Measurements from ENCODE around the gene EPB41.
"Not testable (repeated sequence)": the region's sequence is repeated elsewhere in the genome, so short reads cannot be mapped to it uniquely, and the experiment has no call there.

Gene EPB41

DNA sequence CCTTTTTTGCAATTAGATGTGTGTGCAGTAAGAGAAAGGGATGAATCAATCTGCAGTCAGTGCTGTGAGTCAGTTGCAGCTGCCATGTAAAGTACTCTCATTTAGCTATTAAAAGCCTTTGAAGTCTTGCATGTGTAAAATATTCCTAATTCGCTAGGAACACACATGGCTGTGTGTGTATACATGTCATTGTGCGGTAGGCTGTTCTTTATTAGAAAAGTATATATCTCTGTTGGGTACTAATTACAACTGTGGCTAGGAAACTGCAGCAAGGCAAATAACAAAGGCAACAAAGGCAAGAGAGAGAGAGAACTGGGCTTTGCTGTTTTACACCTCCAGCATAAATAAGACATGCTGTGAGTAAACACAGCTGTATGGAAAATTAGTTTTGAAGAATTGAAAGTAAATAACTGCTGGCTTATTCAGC lies 41.7 kb downstream of the EPB41 start:
- no peak overlapping the region for H3K27ac ChIP-seq (ENCODE audit: extremely low read depth, low read depth, low read length)
- H3K4me3 ChIP-seq (ENCODE audit: low read depth, low read length): no peak overlapping the region
- H3K4me1 ChIP-seq (ENCODE audit: control insufficient read depth, insufficient read depth, low read length): no peaks in the 10 kb centered on the region
- no peaks in the 10 kb centered on the region for H3K36me3 ChIP-seq (ENCODE audit: control insufficient read depth in 2 of 2, insufficient read depth in 1 of 2, low read length in 2 of 2)
- H3K9me3 ChIP-seq (ENCODE audit: control insufficient read depth, insufficient read depth, low read depth, low read length): no peaks in the 10 kb centered on the region
- ChIA-PET POLR2A (no interaction called here), CTCF (no interaction called here)
- TF ChIP-seq, protein P1, sequence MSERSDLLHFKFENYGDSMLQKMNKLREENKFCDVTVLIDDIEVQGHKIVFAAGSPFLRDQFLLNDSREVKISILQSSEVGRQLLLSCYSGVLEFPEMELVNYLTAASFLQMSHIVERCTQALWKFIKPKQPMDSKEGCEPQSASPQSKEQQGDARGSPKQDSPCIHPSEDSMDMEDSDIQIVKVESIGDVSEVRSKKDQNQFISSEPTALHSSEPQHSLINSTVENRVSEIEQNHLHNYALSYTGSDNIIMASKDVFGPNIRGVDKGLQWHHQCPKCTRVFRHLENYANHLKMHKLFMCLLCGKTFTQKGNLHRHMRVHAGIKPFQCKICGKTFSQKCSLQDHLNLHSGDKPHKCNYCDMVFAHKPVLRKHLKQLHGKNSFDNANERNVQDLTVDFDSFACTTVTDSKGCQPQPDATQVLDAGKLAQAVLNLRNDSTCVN (tag by site-specific recombination; optimal IDR thresholded peaks at IDR 0.05): no peak
- no peak for TF ChIP-seq ZNF221 (tag by site-specific recombination; IDR thresholded peaks at IDR 0.05; ENCODE audit: borderline replicate concordance)
- no peak for TF ChIP-seq ZFHX2 (tag by site-specific recombination; conservative IDR thresholded peaks at IDR 0.05)
- TF ChIP-seq ZSCAN23 (tag by site-specific recombination; IDR thresholded peaks at IDR 0.05): no peak
- no peak for TF ChIP-seq OSR2 (tag by site-specific recombination; IDR thresholded peaks at IDR 0.05)
- peak; percentile 17 for TF ChIP-seq SP7 (tag by site-specific recombination; IDR thresholded peaks at IDR 0.05)
- TF ChIP-seq ZNF350 (tag by site-specific recombination; IDR thresholded peaks at IDR 0.05): no peak
- TF ChIP-seq, protein P2, sequence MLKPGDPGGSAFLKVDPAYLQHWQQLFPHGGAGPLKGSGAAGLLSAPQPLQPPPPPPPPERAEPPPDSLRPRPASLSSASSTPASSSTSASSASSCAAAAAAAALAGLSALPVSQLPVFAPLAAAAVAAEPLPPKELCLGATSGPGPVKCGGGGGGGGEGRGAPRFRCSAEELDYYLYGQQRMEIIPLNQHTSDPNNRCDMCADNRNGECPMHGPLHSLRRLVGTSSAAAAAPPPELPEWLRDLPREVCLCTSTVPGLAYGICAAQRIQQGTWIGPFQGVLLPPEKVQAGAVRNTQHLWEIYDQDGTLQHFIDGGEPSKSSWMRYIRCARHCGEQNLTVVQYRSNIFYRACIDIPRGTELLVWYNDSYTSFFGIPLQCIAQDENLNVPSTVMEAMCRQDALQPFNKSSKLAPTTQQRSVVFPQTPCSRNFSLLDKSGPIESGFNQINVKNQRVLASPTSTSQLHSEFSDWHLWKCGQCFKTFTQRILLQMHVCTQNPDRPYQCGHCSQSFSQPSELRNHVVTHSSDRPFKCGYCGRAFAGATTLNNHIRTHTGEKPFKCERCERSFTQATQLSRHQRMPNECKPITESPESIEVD (tag by site-specific recombination; IDR thresholded peaks at IDR 0.05): peak; percentile 87
- TF ChIP-seq, protein P3, sequence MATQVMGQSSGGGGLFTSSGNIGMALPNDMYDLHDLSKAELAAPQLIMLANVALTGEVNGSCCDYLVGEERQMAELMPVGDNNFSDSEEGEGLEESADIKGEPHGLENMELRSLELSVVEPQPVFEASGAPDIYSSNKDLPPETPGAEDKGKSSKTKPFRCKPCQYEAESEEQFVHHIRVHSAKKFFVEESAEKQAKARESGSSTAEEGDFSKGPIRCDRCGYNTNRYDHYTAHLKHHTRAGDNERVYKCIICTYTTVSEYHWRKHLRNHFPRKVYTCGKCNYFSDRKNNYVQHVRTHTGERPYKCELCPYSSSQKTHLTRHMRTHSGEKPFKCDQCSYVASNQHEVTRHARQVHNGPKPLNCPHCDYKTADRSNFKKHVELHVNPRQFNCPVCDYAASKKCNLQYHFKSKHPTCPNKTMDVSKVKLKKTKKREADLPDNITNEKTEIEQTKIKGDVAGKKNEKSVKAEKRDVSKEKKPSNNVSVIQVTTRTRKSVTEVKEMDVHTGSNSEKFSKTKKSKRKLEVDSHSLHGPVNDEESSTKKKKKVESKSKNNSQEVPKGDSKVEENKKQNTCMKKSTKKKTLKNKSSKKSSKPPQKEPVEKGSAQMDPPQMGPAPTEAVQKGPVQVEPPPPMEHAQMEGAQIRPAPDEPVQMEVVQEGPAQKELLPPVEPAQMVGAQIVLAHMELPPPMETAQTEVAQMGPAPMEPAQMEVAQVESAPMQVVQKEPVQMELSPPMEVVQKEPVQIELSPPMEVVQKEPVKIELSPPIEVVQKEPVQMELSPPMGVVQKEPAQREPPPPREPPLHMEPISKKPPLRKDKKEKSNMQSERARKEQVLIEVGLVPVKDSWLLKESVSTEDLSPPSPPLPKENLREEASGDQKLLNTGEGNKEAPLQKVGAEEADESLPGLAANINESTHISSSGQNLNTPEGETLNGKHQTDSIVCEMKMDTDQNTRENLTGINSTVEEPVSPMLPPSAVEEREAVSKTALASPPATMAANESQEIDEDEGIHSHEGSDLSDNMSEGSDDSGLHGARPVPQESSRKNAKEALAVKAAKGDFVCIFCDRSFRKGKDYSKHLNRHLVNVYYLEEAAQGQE (tag by site-specific recombination; IDR thresholded peaks at IDR 0.05): no peak
- no peak for TF ChIP-seq IKZF3 (tag by site-specific recombination; IDR thresholded peaks at IDR 0.05)
- TF ChIP-seq SETDB1 (IDR thresholded peaks at IDR 0.05; ENCODE audit: insufficient read length, low read length): no peak
- no peak for TF ChIP-seq HOXC10 (CRISPR knock-in tag; IDR thresholded peaks at IDR 0.05)
- TF ChIP-seq ZNF266 (tag by site-specific recombination; IDR thresholded peaks at IDR 0.05; ENCODE audit: low read depth): no peak

DNA sequence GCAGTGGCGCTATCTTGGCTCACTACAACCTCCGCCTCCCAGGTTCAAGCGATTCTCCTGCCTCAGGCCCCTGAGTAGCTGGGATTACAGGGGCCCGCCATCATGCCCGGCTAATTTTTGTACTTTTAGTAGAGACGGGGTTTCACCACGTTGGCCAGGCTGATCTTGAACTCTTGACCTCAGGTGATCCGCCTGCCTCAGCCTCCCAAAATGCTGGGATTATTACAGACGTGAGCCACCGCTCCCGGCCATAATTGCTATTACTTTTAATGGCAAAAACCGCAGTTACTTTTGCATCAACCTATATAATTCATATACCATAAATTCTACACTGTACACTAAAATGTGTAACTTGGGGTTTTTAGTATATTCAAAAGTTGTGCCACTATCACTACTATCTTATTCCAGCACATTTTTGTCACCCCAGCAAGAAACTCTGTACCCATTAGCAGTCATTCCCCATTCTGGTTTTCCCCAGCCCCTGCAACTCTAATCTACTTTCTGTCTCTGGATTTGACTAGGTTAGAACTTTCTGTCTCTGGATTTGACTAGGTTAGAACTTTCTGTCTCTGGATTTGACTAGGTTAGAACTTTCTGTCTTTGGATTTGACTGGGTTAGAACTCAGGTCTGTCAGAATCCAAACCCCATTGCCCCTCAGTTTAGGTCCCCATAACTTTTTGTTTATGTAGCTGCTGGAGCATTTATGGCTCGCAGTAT lies 47.9 kb downstream of the EPB41 start:
- H3K9me3 ChIP-seq (ENCODE audit: control insufficient read depth, insufficient read depth, low read depth, low read length); H3K36me3 ChIP-seq (ENCODE audit: control insufficient read depth in 2 of 2, insufficient read depth in 1 of 2, low read length in 2 of 2); H3K4me3 ChIP-seq (ENCODE audit: low read depth, low read length); H3K27ac ChIP-seq (ENCODE audit: extremely low read depth, low read depth, low read length); H3K4me1 ChIP-seq (ENCODE audit: control insufficient read depth, insufficient read depth, low read length); POLR2A ChIA-PET: not testable (repeated sequence)
- CTCF ChIA-PET: interaction anchor here (0.9 kb wide), 1 partner anchor 12 kb away, joined by 3 read pairs; no protein-coding TSS in a partner anchor

DNA sequence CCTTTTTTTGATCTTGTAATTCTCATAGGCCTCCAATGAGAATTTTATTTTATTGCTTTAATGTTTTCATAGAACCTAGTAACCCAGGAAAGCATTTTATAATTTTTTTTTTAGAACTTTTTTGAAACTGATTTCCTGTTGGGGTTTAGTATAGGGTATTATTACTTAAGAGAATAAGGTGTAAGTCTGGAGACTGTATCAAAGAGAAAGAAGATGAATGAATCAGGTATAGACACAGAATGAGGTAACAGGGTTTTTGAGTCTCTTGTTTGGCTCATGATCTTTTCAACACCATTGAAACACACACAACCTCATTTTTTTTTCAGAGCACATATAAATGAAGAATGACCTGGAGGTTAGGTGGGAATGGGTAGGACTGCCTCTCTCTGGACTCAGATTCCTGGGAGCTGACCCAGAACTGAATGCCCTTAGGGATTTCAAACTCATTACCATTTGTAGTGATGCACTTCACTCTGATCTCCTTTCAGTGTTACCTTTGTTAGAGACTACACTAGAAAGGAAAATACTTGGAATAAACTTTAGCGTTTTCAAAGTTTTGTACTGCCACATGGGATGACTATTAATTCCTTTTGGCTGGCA lies 51.0 kb downstream of the EPB41 start:
- ChIA-PET CTCF (interaction anchor here (0.6 kb wide), 1 partner anchor 161 kb away, joined by 5 read pairs; no protein-coding TSS in a partner anchor), POLR2A (interaction anchor here (0.9 kb wide), 1 partner anchor 51 kb away, joined by 3 read pairs; the partner anchor contains the start of gene EPB41)
- H3K4me1 ChIP-seq (ENCODE audit: control insufficient read depth, insufficient read depth, low read length): no peaks in the 10 kb centered on the region
- no peak overlapping the region for H3K4me3 ChIP-seq (ENCODE audit: low read depth, low read length)
- no peaks in the 10 kb centered on the region for H3K9me3 ChIP-seq (ENCODE audit: control insufficient read depth, insufficient read depth, low read depth, low read length)
- H3K27ac ChIP-seq (ENCODE audit: extremely low read depth, low read depth, low read length): no peak overlapping the region
- no peaks in the 10 kb centered on the region for H3K36me3 ChIP-seq (ENCODE audit: control insufficient read depth in 2 of 2, insufficient read depth in 1 of 2, low read length in 2 of 2)
- no peak for TF ChIP-seq ZNF521 (tag by site-specific recombination; IDR thresholded peaks at IDR 0.05)
- no peak for TF ChIP-seq ZNF416 (tag by site-specific recombination; IDR thresholded peaks at IDR 0.05)
- no peak for TF ChIP-seq ZNF423 (tag by site-specific recombination; IDR thresholded peaks at IDR 0.05)
- no peak for TF ChIP-seq ZNF623 (tag by site-specific recombination; IDR thresholded peaks at IDR 0.05)
- TF ChIP-seq ZNF555 (tag by site-specific recombination; conservative IDR thresholded peaks at IDR 0.05): no peak
- TF ChIP-seq FEZF1 (tag by site-specific recombination; IDR thresholded peaks at IDR 0.05): no peak
- TF ChIP-seq HOXA7 (CRISPR knock-in tag; IDR thresholded peaks at IDR 0.05; ENCODE audit: borderline replicate concordance): no peak
- no peak for TF ChIP-seq MEIS1 (CRISPR knock-in tag; IDR thresholded peaks at IDR 0.05; ENCODE audit: borderline replicate concordance)
- TF ChIP-seq SETDB1 (IDR thresholded peaks at IDR 0.05; ENCODE audit: insufficient read length, low read length): no peak
- TF ChIP-seq, protein P4, sequence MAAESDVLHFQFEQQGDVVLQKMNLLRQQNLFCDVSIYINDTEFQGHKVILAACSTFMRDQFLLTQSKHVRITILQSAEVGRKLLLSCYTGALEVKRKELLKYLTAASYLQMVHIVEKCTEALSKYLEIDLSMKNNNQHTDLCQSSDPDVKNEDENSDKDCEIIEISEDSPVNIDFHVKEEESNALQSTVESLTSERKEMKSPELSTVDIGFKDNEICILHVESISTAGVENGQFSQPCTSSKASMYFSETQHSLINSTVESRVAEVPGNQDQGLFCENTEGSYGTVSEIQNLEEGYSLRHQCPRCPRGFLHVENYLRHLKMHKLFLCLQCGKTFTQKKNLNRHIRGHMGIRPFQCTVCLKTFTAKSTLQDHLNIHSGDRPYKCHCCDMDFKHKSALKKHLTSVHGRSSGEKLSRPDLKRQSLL (tag by site-specific recombination; IDR thresholded peaks at IDR 0.05): no peak
